Ovary (tissue), 3 donors: ENCODE results near the gene NIN.

Experiments used
- CTCF ChIP-seq, 3 donors: fragments of 450-650 bp in 2 of 3; fragments of 200-600 bp in 1 of 3; IDR thresholded peaks; one replicate each; pipeline versions ENCODE4 v1.5.1 to v1.8.0; 2016 to 2022; ENCODE audit warnings: antibody characterized with exemption in 3 of 3, mild to moderate bottlenecking in 1 of 3
- EP300 ChIP-seq: sonication (generic); formaldehyde crosslinking; IDR thresholded peaks from one replicate; pipeline ENCODE4 v1.6.1; 2017; ENCODE audit warnings: antibody characterized with exemption
- POLR2A ChIP-seq: fragments of 450-650 bp; IDR thresholded peaks from one replicate; pipeline ENCODE4 v1.6.1; 2017; ENCODE audit warnings: antibody characterized with exemption, mild to moderate bottlenecking, moderate library complexity
- donor health status: DM: no; HTN: no; CAD: no.

DNA sequence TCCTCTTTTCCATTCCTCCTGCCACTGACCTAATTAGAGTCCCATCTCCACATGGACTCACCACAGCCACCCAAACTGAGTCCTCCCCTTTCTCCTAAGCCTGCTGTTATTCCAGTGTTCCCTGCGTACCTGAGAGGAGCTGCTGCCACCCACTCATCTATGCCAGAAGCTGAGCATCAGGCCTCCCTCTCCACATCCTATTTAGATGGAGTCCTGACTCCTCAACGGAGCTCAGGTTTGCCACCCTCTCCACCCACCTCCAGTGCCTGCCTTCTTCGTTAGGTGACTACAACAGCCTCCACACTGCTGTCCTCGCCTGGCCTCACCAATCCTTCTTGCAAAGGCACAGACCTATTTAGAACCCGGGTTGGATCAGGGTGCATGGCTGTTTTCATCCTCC is 25.7 kb upstream of the NIN start:
- TF ChIP-seq CTCF (IDR thresholded peaks at IDR 0.05) = no peak
- TF ChIP-seq EP300 = no peak
- no peak for TF ChIP-seq POLR2A
